Activated CD4-positive, alpha-beta memory T cell treated with anti-CD3 and anti-CD28 coated beads for 36 hours (primary cell): ENCODE results near the gene RNF225. TPM values are rescaled to one million over a fixed set of nuclear protein-coding genes. Genes with fewer than 3 reads are reported as not detected.

Experiments
- CTCF ChIA-PET: fragments of 350-600 bp; sonication (Branson Sonifier 250); formaldehyde crosslinking; loops from one replicate; lab custom pipeline; 2021; ENCODE audit warnings: antibody characterized with exemption, inconsistent platforms; lab: Charles Lee
- POLR2A ChIA-PET: fragments of 350-600 bp; sonication (Branson Sonifier 250); formaldehyde crosslinking; loops from one replicate; lab custom pipeline; 2021; ENCODE audit warnings: antibody characterized with exemption; lab: Charles Lee
- DNase-seq: peaks from one replicate; pipeline ENCODE4 v3.0.0-alpha.2; 2020
- H3K27ac Mint-ChIP-seq: one replicate; pipeline ENCODE4 v1.8.0; 2021; ENCODE audit warnings: mixed read lengths
- H3K27me3 Mint-ChIP-seq: one replicate; pipeline ENCODE4 v1.8.0; 2021; ENCODE audit warnings: mixed read lengths
- H3K36me3 Mint-ChIP-seq: one replicate; pipeline ENCODE4 v1.8.0; 2021; ENCODE audit warnings: mixed read lengths
- H3K4me1 Mint-ChIP-seq: one replicate; pipeline ENCODE4 v1.8.0; 2021; ENCODE audit warnings: low read depth, mixed read lengths
- H3K4me3 Mint-ChIP-seq: one replicate; pipeline ENCODE4 v1.8.0; 2021; ENCODE audit warnings: mild to moderate bottlenecking, mixed read lengths
- H3K9me3 Mint-ChIP-seq: one replicate; pipeline ENCODE4 v1.8.0; 2021; ENCODE audit warnings: mixed read lengths
- intact Hi-C: fragments of 100-400 bp; cut with micrococcal nuclease; formaldehyde crosslinking; loops from one replicate; pipeline ENCODE4 v1.15.1; 2023
- total RNA-seq, 2 experiments: library from RNA; stranded (reverse); gene quantifications; one replicate each; pipeline ENCODE4 v1.2.3, GENCODE V29; 2021

The RNF225 gene
- total RNA-seq, 2 experiments from 2014 or later, result 0.21 to 0.31 TPM

GRCh38 chr19:58381460-58382212, 13.8 kb upstream of the RNF225 start:
- no peak for DNase-seq
- no peaks in the 10 kb centered on the region for H3K9me3 Mint-ChIP-seq
- intact Hi-C loops, result loop anchor here (1.0 to 2.0 kb wide), 10 partner anchors 19 to 198 kb away; partner anchors contain the start of genes ERVK3-1, ZNF132, ZNF274 and ZNF446
- POLR2A ChIA-PET, result interaction anchor here (0.8 to 1.7 kb wide), 5 partner anchors 19 to 174 kb away, joined by 3 to 6 read pairs (median 4); partner anchors contain the start of genes CHMP2A, ZNF497 and ZNF584
- H3K27me3 Mint-ChIP-seq, result no peaks in the 10 kb centered on the region
- peak overlapping the region; percentile 84 for H3K4me3 Mint-ChIP-seq
- CTCF ChIA-PET, result interaction anchor here (0.7 kb wide), 1 partner anchor 152 kb away, joined by 3 read pairs; no protein-coding TSS in a partner anchor
- no peaks in the 10 kb centered on the region for H3K36me3 Mint-ChIP-seq
- H3K4me1 Mint-ChIP-seq, result peaks cover 28% of the 10 kb centered on the region
- H3K27ac Mint-ChIP-seq, result peak overlapping the region; percentile 81

GRCh38 chr19:58382997-58383603, 12.4 kb upstream of the RNF225 start:
- POLR2A ChIA-PET, result no interaction called here
- CTCF ChIA-PET, result no interaction called here
- peaks cover 31% of the 10 kb centered on the region for H3K4me1 Mint-ChIP-seq
- no peak for DNase-seq
- no peak overlapping the region for H3K4me3 Mint-ChIP-seq
- peaks cover 13% of the 10 kb centered on the region for H3K36me3 Mint-ChIP-seq
- no peaks in the 10 kb centered on the region for H3K9me3 Mint-ChIP-seq
- no peaks in the 10 kb centered on the region for H3K27me3 Mint-ChIP-seq
- intact Hi-C loops, result no loop called here
- H3K27ac Mint-ChIP-seq, result peak overlapping the region; percentile 10

- Mint-ChIP-seq H3K27ac (peak overlapping the region; percentile 95), H3K36me3 (peaks cover 27% of the 10 kb centered on the region), H3K4me1 (peaks cover 38% of the 10 kb centered on the region), H3K9me3 (no peaks in the 10 kb centered on the region), H3K4me3 (peak overlapping the region; percentile 94), H3K27me3 (no peaks in the 10 kb centered on the region)
- POLR2A ChIA-PET, result interaction anchor here (0.6 to 0.8 kb wide), 2 partner anchors 100 to 135 kb away, joined by 3 to 4 read pairs; no protein-coding TSS in a partner anchor
- intact Hi-C loops, result loop anchor here (5.0 kb wide), 1 partner anchor 803 kb away; the partner anchor contains the start of gene ZIK1
- DNase-seq, result no peak
- CTCF ChIA-PET, result no interaction called here
Measured at GRCh38 chr19:58385313-58385890, 10.1 kb upstream of the RNF225 start.

DNA sequence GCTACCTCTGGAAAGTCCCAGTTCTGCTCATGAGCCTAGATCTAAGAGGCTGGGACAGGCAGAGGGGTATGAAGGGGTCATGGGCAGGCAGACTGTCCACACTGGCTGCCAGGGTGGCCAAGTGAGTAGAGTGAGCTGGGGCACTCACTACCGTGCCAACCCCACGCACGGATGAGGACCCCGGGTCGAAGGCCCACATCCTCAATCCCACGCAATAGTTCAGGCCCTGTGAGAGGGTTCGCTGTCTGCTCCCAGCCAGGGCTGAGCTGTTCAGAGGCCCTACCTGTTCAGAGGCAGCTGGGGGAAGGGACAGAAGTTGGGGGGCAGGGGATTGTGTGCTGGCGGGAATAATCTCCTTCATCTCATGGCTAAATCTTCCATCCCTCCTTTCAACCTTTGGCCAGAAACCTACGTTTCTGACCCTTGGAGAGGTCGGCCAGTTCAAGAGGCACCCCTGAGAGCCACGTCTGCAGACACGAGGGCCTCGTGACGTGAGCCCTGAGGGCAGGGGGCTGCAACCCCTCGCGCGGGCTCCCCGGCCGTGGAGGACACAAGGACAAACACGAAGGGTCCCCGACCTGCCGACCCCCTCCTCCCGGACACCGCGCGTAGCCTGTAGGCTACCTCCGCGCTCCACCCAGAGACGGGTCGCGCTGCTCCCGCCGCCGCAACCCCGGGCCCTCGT, 9.4 kb upstream of the RNF225 start:
- H3K27me3 Mint-ChIP-seq, result no peaks in the 10 kb centered on the region
- H3K27ac Mint-ChIP-seq, result peak overlapping the region; percentile 95
- H3K36me3 Mint-ChIP-seq, result peaks cover 33% of the 10 kb centered on the region
- H3K4me3 Mint-ChIP-seq, result peak overlapping the region; percentile 94
- peak; percentile 47 for DNase-seq
- intact Hi-C loops, result loop anchor here (2.0 to 5.0 kb wide), 2 partner anchors 65 to 804 kb away; partner anchors contain the start of genes ZIK1 and ZNF324B
- no peaks in the 10 kb centered on the region for H3K9me3 Mint-ChIP-seq
- POLR2A ChIA-PET, result interaction anchor here (0.6 to 0.8 kb wide), 2 partner anchors 99 to 134 kb away, joined by 3 to 4 read pairs; no protein-coding TSS in a partner anchor
- CTCF ChIA-PET, result no interaction called here
- peaks cover 43% of the 10 kb centered on the region for H3K4me1 Mint-ChIP-seq

- Mint-ChIP-seq H3K4me1 (peaks cover 44% of the 10 kb centered on the region), H3K4me3 (peak within 1 kb of the TSS; percentile 94), H3K9me3 (no peaks in the 10 kb centered on the region), H3K27me3 (no peaks in the 10 kb centered on the region), H3K27ac (peak within 1 kb of the TSS; percentile 95), H3K36me3 (peaks cover 37% of the 10 kb centered on the region)
- ChIA-PET POLR2A (interaction anchor here (0.7 to 0.8 kb wide), 2 partner anchors 23 to 24 kb away, joined by 3 read pairs; partner anchors contain the start of gene ZNF497), CTCF (no interaction called here)
- intact Hi-C loops, result loop anchor here (1.0 to 5.0 kb wide), 5 partner anchors 15 to 804 kb away; partner anchors contain the start of genes ERVK3-1, ZIK1, ZNF324B and ZNF584
- peak; percentile 97 for DNase-seq
Measured at GRCh38 chr19:58386576-58387337, 8.7 kb upstream of the RNF225 start, which contains the start of gene RPS5. Gene RPS5 (plus strand): TSS chr19:58387269. CDS start chr19:58388138, 869 bp downstream.

DNA sequence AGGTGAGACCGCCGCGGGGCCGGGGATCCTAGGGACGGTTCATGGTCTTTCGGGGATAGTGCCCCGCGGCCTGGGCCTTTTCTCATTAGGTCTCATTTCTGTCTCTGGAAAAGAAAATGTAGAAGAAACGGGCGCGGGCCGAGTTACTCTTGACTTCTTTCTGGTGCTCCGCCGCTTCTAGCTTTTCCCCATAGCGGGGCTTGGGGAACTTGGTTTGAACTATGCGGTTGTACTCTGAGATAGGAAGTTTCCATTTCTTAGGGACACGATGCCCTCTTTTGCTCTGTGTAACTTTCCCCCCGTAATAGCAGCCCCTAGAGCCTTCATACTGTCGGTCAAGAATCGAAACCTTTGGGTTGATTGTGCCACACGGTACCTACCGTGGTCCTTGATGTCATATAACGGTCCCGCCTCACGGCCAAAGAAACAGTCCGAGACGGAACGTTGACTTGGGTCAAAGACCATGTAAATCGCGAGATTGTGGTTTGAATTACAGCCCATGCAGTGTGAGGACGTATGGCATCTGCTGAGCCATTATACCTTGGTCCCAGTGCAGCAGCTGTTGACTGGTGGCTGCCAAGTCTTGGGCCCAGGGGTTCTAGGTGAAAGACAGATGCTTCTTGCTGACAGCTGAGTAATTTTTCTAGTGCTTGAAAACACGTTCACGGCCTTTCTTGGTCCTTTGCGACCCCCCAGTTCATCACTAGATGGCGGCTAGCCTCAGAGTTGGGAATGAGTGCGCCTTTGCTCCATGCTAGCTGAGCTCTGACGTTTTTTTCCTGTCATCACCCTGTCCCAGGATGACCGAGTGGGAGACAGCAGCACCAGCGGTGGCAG, 7.9 kb upstream of the RNF225 start:
- Mint-ChIP-seq H3K27me3 (no peaks in the 10 kb centered on the region), H3K9me3 (no peaks in the 10 kb centered on the region), H3K36me3 (peaks cover 42% of the 10 kb centered on the region), H3K4me1 (peaks cover 39% of the 10 kb centered on the region), H3K4me3 (peak overlapping the region; percentile 94), H3K27ac (peak overlapping the region; percentile 95)
- no peak for DNase-seq
- intact Hi-C loops, result loop anchor here (1.0 to 5.0 kb wide), 5 partner anchors 14 to 805 kb away; partner anchors contain the start of genes ERVK3-1, ZIK1, ZNF324B and ZNF584
- ChIA-PET CTCF (no interaction called here), POLR2A (interaction anchor here (0.7 to 1.3 kb wide), 3 partner anchors 21 to 25 kb away, joined by 3 to 4 read pairs (median 3); partner anchors contain the start of genes ZNF497 and ZNF584)

DNA sequence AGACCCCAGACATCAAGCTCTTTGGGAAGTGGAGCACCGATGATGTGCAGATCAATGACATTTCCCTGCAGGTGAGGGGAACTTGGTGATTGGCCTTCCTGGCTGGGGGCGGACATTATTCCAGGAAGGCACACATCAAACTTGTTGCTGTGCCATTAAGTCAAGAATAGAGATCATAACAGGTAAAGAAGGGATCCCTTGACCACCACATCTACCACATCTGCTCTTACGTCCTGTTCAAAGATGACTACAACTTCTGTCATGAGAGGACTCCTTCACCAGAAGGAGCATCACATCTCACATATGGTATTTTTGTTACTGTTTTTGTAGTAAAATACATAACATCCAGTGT, 7.3 kb upstream of the RNF225 start:
- ChIA-PET POLR2A (interaction anchor here (1.3 kb wide), 1 partner anchor 20 kb away, joined by 4 read pairs; the partner anchor contains the start of gene ZNF584), CTCF (no interaction called here)
- Mint-ChIP-seq H3K27ac (peak overlapping the region; percentile 95), H3K9me3 (no peaks in the 10 kb centered on the region), H3K4me3 (peak overlapping the region; percentile 94), H3K36me3 (peaks cover 48% of the 10 kb centered on the region), H3K4me1 (peaks cover 42% of the 10 kb centered on the region), H3K27me3 (no peaks in the 10 kb centered on the region)
- DNase-seq, result no peak
- intact Hi-C loops, result loop anchor here (5.0 kb wide), 1 partner anchor 806 kb away; the partner anchor contains the start of gene ZIK1

GRCh38 chr19:58392945-58393724, 2.3 kb upstream of the RNF225 start:
- H3K27ac Mint-ChIP-seq, result no peak overlapping the region
- CTCF ChIA-PET, result no interaction called here
- POLR2A ChIA-PET, result no interaction called here
- H3K36me3 Mint-ChIP-seq, result peaks cover 58% of the 10 kb centered on the region
- intact Hi-C loops, result no loop called here
- peaks cover 32% of the 10 kb centered on the region for H3K4me1 Mint-ChIP-seq
- DNase-seq, result no peak
- no peak overlapping the region for H3K4me3 Mint-ChIP-seq
- peaks cover 3% of the 10 kb centered on the region for H3K27me3 Mint-ChIP-seq
- H3K9me3 Mint-ChIP-seq, result no peaks in the 10 kb centered on the region

- POLR2A ChIA-PET, result no interaction called here
- no peak for DNase-seq
- Mint-ChIP-seq H3K9me3 (no peaks in the 10 kb centered on the region), H3K27me3 (peaks cover 3% of the 10 kb centered on the region), H3K36me3 (peaks cover 53% of the 10 kb centered on the region), H3K4me3 (no peak overlapping the region), H3K27ac (no peak overlapping the region), H3K4me1 (peaks cover 28% of the 10 kb centered on the region)
- CTCF ChIA-PET, result no interaction called here
- intact Hi-C loops, result no loop called here
Measured at GRCh38 chr19:58393725-58394033, 1.8 kb upstream of the RNF225 start.
